Cardiac fibroblast (primary cell): ENCODE measurements around the gene KCNJ10.

Experiments used
- DNase-seq, 2 donors: peaks; one replicate each; pipeline versions ENCODE4 v3.0.0 to v3.0.0-alpha.2; 2010; ENCODE audit warnings: low read depth in 2 of 2
- H3K4me3 ChIP-seq, 2 donors: replicated peaks in 1 of 2; 1 replicate in 1 of 2; 2 replicates in 1 of 2; pipeline ENCODE4 v1.5.1; 2011; ENCODE audit warnings: low read depth in 2 of 2, low read length in 2 of 2, mild to moderate bottlenecking in 2 of 2, moderate library complexity in 1 of 2
- TF ChIP-seq, protein P1 (sequence below): IDR thresholded peaks from one replicate; pipeline ENCODE4 v1.5.1; 2011; ENCODE audit warnings: low read depth, mild to moderate bottlenecking, low read length, inconsistent platforms

The KCNJ10 gene

DNA sequence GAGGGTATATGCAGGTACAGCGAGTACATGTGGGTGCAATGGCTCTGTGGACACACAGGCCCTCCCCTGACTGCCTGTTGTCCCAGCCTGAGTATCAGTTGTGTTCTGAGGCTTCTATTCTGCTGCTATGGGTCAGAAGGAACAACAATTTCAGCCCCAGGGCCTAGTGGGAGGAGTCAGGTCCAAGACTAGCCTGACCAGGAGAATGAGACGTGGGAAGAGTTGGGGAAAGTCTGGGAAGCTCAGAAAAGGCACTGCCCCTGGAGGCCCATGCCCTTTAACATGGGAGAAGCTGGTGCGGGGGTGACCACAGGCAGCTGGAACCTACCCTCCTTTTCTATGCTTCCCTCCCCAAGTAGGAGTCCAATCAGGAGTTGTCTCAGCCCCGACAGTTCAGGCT, 20.8 kb upstream of the KCNJ10 start:
- DNase-seq, result no peak
- TF ChIP-seq, protein P1, sequence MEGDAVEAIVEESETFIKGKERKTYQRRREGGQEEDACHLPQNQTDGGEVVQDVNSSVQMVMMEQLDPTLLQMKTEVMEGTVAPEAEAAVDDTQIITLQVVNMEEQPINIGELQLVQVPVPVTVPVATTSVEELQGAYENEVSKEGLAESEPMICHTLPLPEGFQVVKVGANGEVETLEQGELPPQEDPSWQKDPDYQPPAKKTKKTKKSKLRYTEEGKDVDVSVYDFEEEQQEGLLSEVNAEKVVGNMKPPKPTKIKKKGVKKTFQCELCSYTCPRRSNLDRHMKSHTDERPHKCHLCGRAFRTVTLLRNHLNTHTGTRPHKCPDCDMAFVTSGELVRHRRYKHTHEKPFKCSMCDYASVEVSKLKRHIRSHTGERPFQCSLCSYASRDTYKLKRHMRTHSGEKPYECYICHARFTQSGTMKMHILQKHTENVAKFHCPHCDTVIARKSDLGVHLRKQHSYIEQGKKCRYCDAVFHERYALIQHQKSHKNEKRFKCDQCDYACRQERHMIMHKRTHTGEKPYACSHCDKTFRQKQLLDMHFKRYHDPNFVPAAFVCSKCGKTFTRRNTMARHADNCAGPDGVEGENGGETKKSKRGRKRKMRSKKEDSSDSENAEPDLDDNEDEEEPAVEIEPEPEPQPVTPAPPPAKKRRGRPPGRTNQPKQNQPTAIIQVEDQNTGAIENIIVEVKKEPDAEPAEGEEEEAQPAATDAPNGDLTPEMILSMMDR, result no peak
- H3K4me3 ChIP-seq, result no peak overlapping the region

DNA sequence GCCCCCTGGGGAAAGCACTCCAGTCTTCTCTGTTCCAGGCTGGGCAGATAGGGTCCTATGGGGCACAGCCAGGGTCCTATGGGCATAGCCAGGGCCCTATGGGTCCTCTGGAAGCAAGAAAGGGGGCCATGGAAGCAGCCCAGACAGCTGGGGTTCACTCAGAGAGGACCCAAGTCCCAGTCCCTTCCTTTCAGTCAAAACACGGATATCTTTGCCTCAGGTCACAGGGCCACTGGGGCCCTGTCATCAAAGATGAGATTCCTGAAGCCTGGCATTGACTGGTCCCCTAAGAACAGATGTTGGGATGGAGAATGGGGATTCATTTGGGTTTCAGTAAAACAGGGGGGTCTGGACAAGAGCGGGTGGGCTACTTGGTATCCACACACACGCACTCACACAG, 19.9 kb upstream of the KCNJ10 start:
- no peak overlapping the region for H3K4me3 ChIP-seq
- TF ChIP-seq, protein P1, result no peak
- no peak for DNase-seq

DNA sequence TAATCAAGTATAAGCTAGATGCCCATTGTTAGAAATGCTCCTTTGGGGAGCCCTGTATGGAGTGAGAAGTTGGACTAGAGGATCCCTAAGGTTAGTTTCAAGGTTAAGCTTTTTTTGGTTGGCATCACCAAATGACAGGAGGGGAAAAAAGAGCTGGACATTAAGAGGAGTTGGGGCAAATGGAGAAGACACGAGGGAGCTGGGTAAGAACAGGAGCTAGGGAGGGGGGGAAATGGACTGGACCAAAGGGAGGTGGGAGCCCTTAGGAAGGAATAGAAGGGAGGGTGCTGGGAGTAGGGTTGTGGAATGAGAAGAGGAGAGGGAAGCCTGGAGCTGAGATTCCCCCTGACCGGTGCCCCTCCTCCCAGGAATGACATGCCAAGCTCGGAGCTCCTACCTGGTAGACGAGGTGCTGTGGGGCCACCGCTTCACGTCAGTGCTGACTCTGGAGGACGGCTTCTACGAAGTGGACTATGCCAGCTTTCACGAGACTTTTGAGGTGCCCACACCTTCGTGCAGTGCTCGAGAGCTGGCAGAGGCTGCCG, 17.2 kb upstream of the KCNJ10 start:
- H3K4me3 ChIP-seq, result no peak overlapping the region
- no peak for DNase-seq
- TF ChIP-seq, protein P1, result no peak

DNA sequence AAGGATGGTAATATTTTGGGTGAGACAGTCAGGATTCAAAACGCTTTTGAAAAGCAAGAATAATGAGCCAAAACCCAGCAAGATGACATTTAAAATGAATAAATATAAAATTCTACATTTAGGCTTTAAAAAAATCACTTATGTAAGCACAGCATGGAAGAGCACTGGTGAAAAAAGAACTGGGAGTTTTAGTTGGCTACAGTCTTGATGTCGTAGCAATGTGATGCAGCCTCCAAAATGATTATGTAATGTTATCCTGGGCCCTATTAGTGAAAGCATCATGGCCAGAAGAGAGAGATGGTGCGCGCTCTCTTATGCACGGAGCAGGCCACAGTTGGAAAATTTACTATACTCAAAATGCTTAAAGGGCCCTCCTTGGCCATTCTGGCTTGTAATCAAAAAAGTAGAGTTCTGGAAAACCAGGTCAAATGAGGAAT, 16.5 kb upstream of the KCNJ10 start:
- no peak for DNase-seq
- TF ChIP-seq, protein P1, result no peak
- no peak overlapping the region for H3K4me3 ChIP-seq

DNA sequence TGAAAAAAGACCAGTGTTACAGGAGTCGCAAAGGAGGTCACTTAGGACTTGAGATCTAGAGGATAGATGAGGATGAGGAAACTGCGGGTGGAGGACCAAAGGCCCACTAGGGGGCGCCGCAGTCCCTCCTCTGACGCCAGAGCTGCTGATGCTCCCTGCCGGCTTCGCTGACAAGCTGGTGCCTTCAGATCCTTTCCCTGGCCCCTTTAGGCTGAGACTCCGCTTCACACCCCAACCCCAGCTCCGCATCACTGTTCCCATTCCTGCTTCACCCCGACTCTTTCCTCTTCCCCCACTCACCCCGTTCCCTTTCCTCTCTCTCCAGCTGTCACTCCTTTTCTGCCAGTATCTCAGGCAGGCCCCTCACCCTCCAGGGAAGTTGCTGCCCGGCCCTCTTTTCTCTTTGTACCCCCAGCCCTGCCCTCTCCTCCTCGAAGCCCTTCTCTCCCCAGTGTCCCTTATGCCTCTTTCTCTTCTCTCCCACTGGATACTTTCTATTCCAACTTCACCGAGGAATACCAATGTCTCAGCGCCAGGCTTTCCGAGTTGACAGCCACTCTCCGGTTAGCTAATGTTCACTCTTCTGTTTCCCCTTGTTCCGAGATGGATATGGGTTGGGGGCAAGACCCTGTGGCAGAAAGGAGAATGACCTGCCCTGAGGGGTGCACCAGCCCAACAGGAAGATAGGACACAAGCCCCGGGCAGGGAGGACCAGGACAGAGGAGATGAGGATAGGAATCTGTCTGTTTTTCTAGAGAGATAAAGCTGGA, 15.9 kb upstream of the KCNJ10 start:
- TF ChIP-seq, protein P1, result peak; percentile 94
- H3K4me3 ChIP-seq, result no peak overlapping the region
- peak; percentile 76 to 77 for DNase-seq

DNA sequence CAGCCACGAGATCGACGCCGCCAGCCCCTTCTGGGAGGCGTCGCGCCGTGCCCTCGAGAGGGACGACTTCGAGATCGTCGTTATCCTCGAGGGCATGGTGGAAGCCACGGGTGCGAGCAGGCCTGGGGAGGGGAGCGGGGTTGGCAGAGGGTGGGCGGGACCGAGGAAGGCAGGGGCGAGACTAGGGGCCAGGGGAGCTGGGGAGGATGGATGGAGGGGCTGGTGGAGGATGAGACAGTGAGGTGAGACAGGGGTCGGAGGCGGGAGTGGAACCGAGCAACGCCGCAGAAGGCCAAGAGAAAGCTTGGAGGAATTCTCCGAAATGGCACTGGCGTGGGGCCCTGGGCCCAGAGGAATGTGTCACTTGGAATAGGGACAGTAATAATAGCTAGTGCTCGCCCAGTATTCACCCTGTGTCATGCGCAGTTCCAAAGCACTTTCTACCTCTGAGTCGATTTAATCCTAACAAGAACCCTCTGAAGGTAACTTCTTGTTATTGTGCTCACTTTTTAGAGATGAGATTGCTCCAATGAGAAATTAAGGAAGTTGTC, 14.9 kb upstream of the KCNJ10 start:
- TF ChIP-seq, protein P1, result no peak
- DNase-seq, result no peak
- H3K4me3 ChIP-seq, result no peak overlapping the region
